Measurements from ENCODE around the gene NOX3.
"Not testable (repeated sequence)": the region's sequence is repeated elsewhere in the genome, so short reads cannot be mapped to it uniquely, and the experiment has no call there.

NOX3 gene

GRCh38 chr6:155468543-155468942 lies 12.9 kb upstream of the NOX3 start:
- DNase-seq = not testable (repeated sequence)

GRCh38 chr6:155466539-155466938 lies 10.9 kb upstream of the NOX3 start:
- DNase-seq = no peak

GRCh38 chr6:155461556-155461955 lies 5.9 kb upstream of the NOX3 start:
- DNase-seq = no peak

- DNase-seq = no peak
These were observed 1.2 kb downstream of the NOX3 start for GRCh38 chr6:155454471-155454870.

GRCh38 chr6:155454008-155454407 lies 1.6 kb downstream of the NOX3 start:
- DNase-seq = no peak

- no peak for DNase-seq
These were observed 3.1 kb downstream of the NOX3 start for GRCh38 chr6:155452576-155452975.

GRCh38 chr6:155451530-155451929 lies 4.1 kb downstream of the NOX3 start:
- not testable (repeated sequence) for DNase-seq

- DNase-seq = no peak
These were observed 5.4 kb downstream of the NOX3 start for GRCh38 chr6:155450240-155450581.

GRCh38 chr6:155449450-155450239 lies 6.0 kb downstream of the NOX3 start:
- DNase-seq = no peak

- no peak for DNase-seq
These were observed 6.8 kb downstream of the NOX3 start for GRCh38 chr6:155448668-155449449.

GRCh38 chr6:155447949-155448348 lies 7.7 kb downstream of the NOX3 start:
- DNase-seq = no peak

- no peak for DNase-seq
These were observed 10.4 kb downstream of the NOX3 start for GRCh38 chr6:155444952-155445903.

- no peak for DNase-seq
These were observed 11.3 kb downstream of the NOX3 start for GRCh38 chr6:155444120-155444917.

GRCh38 chr6:155443168-155443567 lies 12.5 kb downstream of the NOX3 start:
- DNase-seq = no peak

GRCh38 chr6:155442562-155442961 lies 13.1 kb downstream of the NOX3 start:
- no peak for DNase-seq

- no peak for DNase-seq
These were observed 14.6 kb downstream of the NOX3 start for GRCh38 chr6:155441112-155441465.

- DNase-seq = no peak
These were observed 15.1 kb downstream of the NOX3 start for GRCh38 chr6:155440398-155441111.

GRCh38 chr6:155439376-155439775 lies 16.3 kb downstream of the NOX3 start:
- no peak for DNase-seq

- no peak for DNase-seq
These were observed 18.5 kb downstream of the NOX3 start for GRCh38 chr6:155436981-155437749.

- DNase-seq = no peak
These were observed 20.7 kb downstream of the NOX3 start for GRCh38 chr6:155434829-155435423.

All from hippocampal formation (tissue), 2 donors.